Body of pancreas (tissue), 4 donors: Measurements from ENCODE around the gene GRM3.

Experiments
- CTCF ChIP-seq, 7 experiments: fragments of 450-650 bp in 4 of 7; fragments of 200-600 bp in 3 of 7; sonication (generic) in 3 of 7; IDR thresholded peaks; one replicate each; pipeline ENCODE4 v1.5.1; 2016 to 2019; ENCODE audit warnings: antibody characterized with exemption in 7 of 7
- POLR2A ChIP-seq, 3 donors: fragments of 450-650 bp; IDR thresholded peaks; one replicate each; pipeline ENCODE4 v1.6.1; 2016; ENCODE audit warnings: antibody characterized with exemption in 3 of 3, mild to moderate bottlenecking in 2 of 3

GRCh38 chr7:86660950-86661462 lies 17.3 kb downstream of the GRM3 start:
- TF ChIP-seq CTCF (IDR thresholded peaks at IDR 0.05) = no peak
- TF ChIP-seq POLR2A (IDR thresholded peaks at IDR 0.05) = no peak
